Fibroblast of mammary gland (primary cell): Measurements from ENCODE around the gene CLK4.
A peak's percentile ranks its signal among the peaks of the same experiment; 100 is the strongest.

Experiments used
- DNase-seq: peaks from one replicate; pipeline ENCODE4 v3.0.0-alpha.2; 2010; ENCODE audit warnings: low read depth
- H3K4me3 ChIP-seq: 2 replicates; pipeline ENCODE4 v1.5.1; 2011; ENCODE audit warnings: low read depth, mild to moderate bottlenecking, low read length, moderate library complexity; ENCODE audit not compliant: control insufficient read depth
- TF ChIP-seq, protein P1 (sequence below): conservative IDR thresholded peaks from 2 replicates; pipeline ENCODE4 v1.5.1; 2011; ENCODE audit warnings: low read depth, low read length, inconsistent platforms; ENCODE audit not compliant: control insufficient read depth, insufficient read depth

CLK4 gene

GRCh38 chr5:178605788-178606187 is 21.1 kb downstream of the CLK4 start:
- H3K4me3 ChIP-seq, result no peak overlapping the region
- no peak for DNase-seq
- TF ChIP-seq, protein P1, sequence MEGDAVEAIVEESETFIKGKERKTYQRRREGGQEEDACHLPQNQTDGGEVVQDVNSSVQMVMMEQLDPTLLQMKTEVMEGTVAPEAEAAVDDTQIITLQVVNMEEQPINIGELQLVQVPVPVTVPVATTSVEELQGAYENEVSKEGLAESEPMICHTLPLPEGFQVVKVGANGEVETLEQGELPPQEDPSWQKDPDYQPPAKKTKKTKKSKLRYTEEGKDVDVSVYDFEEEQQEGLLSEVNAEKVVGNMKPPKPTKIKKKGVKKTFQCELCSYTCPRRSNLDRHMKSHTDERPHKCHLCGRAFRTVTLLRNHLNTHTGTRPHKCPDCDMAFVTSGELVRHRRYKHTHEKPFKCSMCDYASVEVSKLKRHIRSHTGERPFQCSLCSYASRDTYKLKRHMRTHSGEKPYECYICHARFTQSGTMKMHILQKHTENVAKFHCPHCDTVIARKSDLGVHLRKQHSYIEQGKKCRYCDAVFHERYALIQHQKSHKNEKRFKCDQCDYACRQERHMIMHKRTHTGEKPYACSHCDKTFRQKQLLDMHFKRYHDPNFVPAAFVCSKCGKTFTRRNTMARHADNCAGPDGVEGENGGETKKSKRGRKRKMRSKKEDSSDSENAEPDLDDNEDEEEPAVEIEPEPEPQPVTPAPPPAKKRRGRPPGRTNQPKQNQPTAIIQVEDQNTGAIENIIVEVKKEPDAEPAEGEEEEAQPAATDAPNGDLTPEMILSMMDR, result no peak

- H3K4me3 ChIP-seq, result no peak overlapping the region
- DNase-seq, result peak; percentile 15
- TF ChIP-seq, protein P1, result no peak
Measured at GRCh38 chr5:178602752-178603151, 24.1 kb downstream of the CLK4 start.

DNA sequence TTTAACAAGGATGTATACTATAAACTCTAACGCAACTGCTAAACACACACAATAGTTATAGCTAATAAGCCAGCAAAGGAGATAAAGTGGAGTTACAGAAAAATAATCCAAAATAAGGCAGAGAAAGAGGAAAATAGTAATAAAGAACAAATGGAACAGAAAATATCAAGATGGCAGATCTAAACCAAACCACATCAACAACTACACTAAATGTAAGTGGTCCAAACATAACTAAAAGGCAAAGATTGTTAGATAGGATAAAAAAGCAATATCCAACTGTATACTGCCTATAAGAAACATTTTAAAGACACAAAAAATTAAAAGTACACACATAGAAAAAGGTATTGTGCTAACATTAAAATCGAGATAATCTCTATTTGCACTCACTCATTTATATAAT is 31.1 kb downstream of the CLK4 start:
- DNase-seq, result no peak
- no peak overlapping the region for H3K4me3 ChIP-seq
- TF ChIP-seq, protein P1, result no peak

DNA sequence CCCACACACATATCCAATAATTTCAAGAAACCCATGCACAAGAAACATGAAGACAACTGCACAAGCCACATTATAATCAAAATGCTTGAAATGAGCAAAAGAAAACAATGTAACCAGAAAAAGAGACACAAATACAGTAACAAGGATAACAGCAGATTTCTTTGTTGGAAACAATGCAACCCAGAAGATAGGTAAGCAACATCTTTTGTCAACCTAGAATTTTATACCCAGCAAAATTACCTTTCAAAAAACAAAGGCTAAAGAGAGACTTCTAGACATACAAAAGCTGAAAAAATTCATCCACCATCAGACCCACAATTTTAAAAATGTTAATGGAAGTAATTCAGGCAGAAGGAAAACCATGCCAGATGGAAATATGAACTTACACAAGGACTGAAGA is 31.7 kb downstream of the CLK4 start:
- DNase-seq, result no peak
- H3K4me3 ChIP-seq, result no peak overlapping the region

GRCh38 chr5:178590924-178591423 is 35.9 kb downstream of the CLK4 start:
- no peak overlapping the region for H3K4me3 ChIP-seq
- DNase-seq, result no peak
- TF ChIP-seq, protein P1, result no peak

More for the DNA sequence above, 31.7 kb downstream of the CLK4 start:
- TF ChIP-seq, protein P1, result no peak

GRCh38 chr5:178590141-178590923 is 36.5 kb downstream of the CLK4 start, which contains the start of gene COL23A1:
COL23A1 (minus strand) TSS chr5:178590393.
- H3K4me3 ChIP-seq, result no peak within 1 kb of the TSS
- TF ChIP-seq, protein P1, result peak; percentile 64
- peak; percentile 37 for DNase-seq
